Measurements from ENCODE around the gene RNU7-1.

GRCh38 chr12:6928703-6929407 is 14.8 kb upstream of the RNU7-1 start:
- TF ChIP-seq EZH2 (IDR thresholded peaks at IDR 0.05; ENCODE audit: borderline replicate concordance) (no peak), CTCF (IDR thresholded peaks at IDR 0.05; ENCODE audit: poor library complexity) (no peak)

All from hepatocyte (in vitro differentiated cells).